CD4-positive, alpha-beta memory T cell (primary cell): ENCODE data around the gene DAAM1. TPM values are rescaled to one million over a fixed set of nuclear protein-coding genes. Genes with fewer than 3 reads are reported as not detected.

ENCODE experiments used
- CTCF ChIA-PET: fragments of 350-600 bp; sonication (Branson Sonifier 250); formaldehyde crosslinking; loops from one replicate; lab custom pipeline; 2021; ENCODE audit warnings: inconsistent platforms; ENCODE audit not compliant: partially characterized antibody; lab: Charles Lee
- POLR2A ChIA-PET: fragments of 350-600 bp; sonication (Branson Sonifier 250); formaldehyde crosslinking; loops from one replicate; lab custom pipeline; 2021; ENCODE audit not compliant: partially characterized antibody; lab: Charles Lee
- DNase-seq, 5 donors: peaks; one replicate each; pipeline versions ENCODE4 v3.0.0 to v3.0.0-alpha.2; 2020 to 2022; ENCODE audit warnings: mixed read lengths in 1 of 5
- H3K27ac ChIP-seq: one replicate; pipeline ENCODE4 v1.7.0; 2013; ENCODE audit warnings: low read depth, low read length
- H3K27me3 ChIP-seq: 2 replicates; pipeline ENCODE4 v1.7.0; 2013; ENCODE audit warnings: mild to moderate bottlenecking, low read length, moderate library complexity; ENCODE audit not compliant: insufficient read depth
- H3K36me3 ChIP-seq: 2 replicates; pipeline ENCODE4 v1.7.0; 2013; ENCODE audit warnings: mild to moderate bottlenecking, low read length, moderate library complexity; ENCODE audit not compliant: insufficient read depth
- H3K4me1 ChIP-seq: 2 replicates; pipeline ENCODE4 v1.7.0; 2013; ENCODE audit warnings: mild to moderate bottlenecking, low read length, moderate library complexity; ENCODE audit not compliant: insufficient read depth
- H3K4me3 ChIP-seq, 2 donors: one replicate each; pipeline ENCODE4 v1.7.0; 2013; ENCODE audit warnings: low read length in 2 of 2, mild to moderate bottlenecking in 1 of 2
- H3K9me3 ChIP-seq, 2 donors: one replicate each; pipeline ENCODE4 v1.7.0; 2013; ENCODE audit warnings: low read length in 2 of 2, control low read depth in 1 of 2; ENCODE audit not compliant: control insufficient read depth in 1 of 2
- H3K27ac Mint-ChIP-seq, 7 donors: one replicate each; pipeline ENCODE4 v1.8.0; 2020 to 2021; ENCODE audit warnings: mixed read lengths in 7 of 7, mild to moderate bottlenecking in 6 of 7, inconsistent platforms in 3 of 7, moderate library complexity in 3 of 7
- H3K27me3 Mint-ChIP-seq, 2 donors: one replicate each; pipeline ENCODE4 v1.8.0; 2020 to 2021; ENCODE audit warnings: mixed read lengths in 2 of 2
- H3K36me3 Mint-ChIP-seq, 2 donors: one replicate each; pipeline ENCODE4 v1.8.0; 2020 to 2021; ENCODE audit warnings: mixed read lengths in 2 of 2, inconsistent platforms in 1 of 2, mild to moderate bottlenecking in 1 of 2
- H3K4me1 Mint-ChIP-seq, 4 donors: one replicate each; pipeline ENCODE4 v1.8.0; 2020 to 2021; ENCODE audit warnings: mixed read lengths in 4 of 4, mild to moderate bottlenecking in 1 of 4
- H3K4me3 Mint-ChIP-seq, 8 donors: one replicate each; pipeline ENCODE4 v1.8.0; 2020 to 2021; ENCODE audit warnings: mixed read lengths in 8 of 8, mild to moderate bottlenecking in 7 of 8, moderate library complexity in 6 of 8, inconsistent platforms in 3 of 8
- H3K9me3 Mint-ChIP-seq, 8 donors: one replicate each; pipeline ENCODE4 v1.8.0; 2020 to 2021; ENCODE audit warnings: mixed read lengths in 8 of 8, mild to moderate bottlenecking in 5 of 8, inconsistent platforms in 3 of 8, moderate library complexity in 1 of 8
- intact Hi-C: fragments of 100-400 bp; cut with micrococcal nuclease; formaldehyde crosslinking; loops from one replicate; pipeline ENCODE4 v1.15.1; 2023
- polyA plus RNA-seq, 2 donors: library from polyadenylated mRNA; unstranded; fragments of 300-500 nt; fragmentation: Illumina TruSeq; gene quantifications; one replicate each; pipeline ENCODE4 v1.2.3, GENCODE V29; 2021
- total RNA-seq, 2 experiments: library from RNA; stranded (reverse); gene quantifications; one replicate each; pipeline ENCODE4 v1.2.3, GENCODE V29; 2021

The DAAM1 gene
- total and polyA plus RNA-seq, 4 experiments from 2014 or later: 5.4 to 25.6 (median 20.0) TPM

DNA sequence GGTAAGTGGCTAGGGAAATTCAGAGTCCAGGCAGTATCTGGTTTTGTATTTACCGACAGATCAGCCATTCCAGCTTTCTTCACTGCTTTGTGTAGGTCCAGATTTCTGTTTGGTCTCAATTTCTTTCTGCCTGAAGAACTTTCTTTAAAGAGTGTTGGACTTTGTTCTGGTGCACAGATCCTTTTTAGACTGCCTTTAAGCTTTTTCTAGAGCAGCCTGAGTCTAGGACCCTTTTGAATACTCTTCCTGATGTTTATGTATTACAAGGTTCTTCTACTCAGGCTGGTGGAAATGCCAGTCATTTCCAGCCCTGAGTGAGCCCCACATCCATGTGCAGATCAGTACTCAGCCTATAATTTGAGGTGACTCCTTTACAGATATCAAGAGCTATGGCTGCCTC lies 54.7 kb downstream of the DAAM1 start:
- Histone ChIP-seq H3K27me3 (no peaks in the 10 kb centered on the region), H3K4me1 (no peaks in the 10 kb centered on the region), H3K36me3 (no peaks in the 10 kb centered on the region), H3K4me3 (no peak overlapping the region), H3K27ac (no peak overlapping the region), H3K9me3 (no peaks in the 10 kb centered on the region)
- Mint-ChIP-seq H3K4me3 (no peak overlapping the region), H3K27me3 (no peaks in the 10 kb centered on the region), H3K4me1 (peaks cover 7 to 21% (median 12%) of the 10 kb centered on the region in 4 donors), H3K27ac (no peak overlapping the region), H3K9me3 (no peaks in the 10 kb centered on the region), H3K36me3 (peaks cover 0 to 15% of the 10 kb centered on the region in 2 donors)
- intact Hi-C loops: no loop called here
- ChIA-PET CTCF (no interaction called here), POLR2A (no interaction called here)
- no peak for DNase-seq

DNA sequence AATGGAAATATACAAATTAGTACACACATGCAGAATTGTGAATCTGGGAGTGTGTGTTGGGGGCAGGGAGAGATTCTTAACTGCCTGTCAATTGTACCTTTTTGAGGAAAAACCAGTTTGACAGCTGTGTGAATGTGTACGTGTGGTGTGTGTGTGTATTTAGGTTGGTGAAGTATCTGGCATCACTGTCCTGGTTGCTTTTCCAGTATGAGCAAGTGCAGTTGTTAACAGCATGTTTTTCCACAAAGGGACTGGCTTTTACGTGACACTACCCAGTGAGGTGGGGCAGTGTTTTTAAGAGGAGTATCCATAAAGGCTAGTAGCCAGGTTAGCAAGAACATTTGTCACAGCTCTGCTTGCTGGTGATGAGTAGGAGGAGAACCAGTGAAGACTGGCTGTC lies 56.1 kb downstream of the DAAM1 start:
- ChIA-PET CTCF (no interaction called here), POLR2A (no interaction called here)
- H3K4me3 Mint-ChIP-seq: no peak overlapping the region
- H3K9me3 Mint-ChIP-seq: no peaks in the 10 kb centered on the region
- no peaks in the 10 kb centered on the region for H3K9me3 ChIP-seq
- no peaks in the 10 kb centered on the region for H3K27me3 Mint-ChIP-seq
- peak overlapping the region in 1 of 7 donors; percentile 1 for H3K27ac Mint-ChIP-seq
- H3K4me1 ChIP-seq: no peaks in the 10 kb centered on the region
- H3K4me1 Mint-ChIP-seq: peaks cover 7 to 17% (median 13%) of the 10 kb centered on the region in 4 donors
- DNase-seq: no peak
- H3K36me3 Mint-ChIP-seq: peaks cover 2 to 15% of the 10 kb centered on the region in 2 donors
- H3K27me3 ChIP-seq: no peaks in the 10 kb centered on the region
- intact Hi-C loops: no loop called here
- no peak overlapping the region for H3K27ac ChIP-seq
- no peak overlapping the region for H3K4me3 ChIP-seq
- H3K36me3 ChIP-seq: no peaks in the 10 kb centered on the region

DNA sequence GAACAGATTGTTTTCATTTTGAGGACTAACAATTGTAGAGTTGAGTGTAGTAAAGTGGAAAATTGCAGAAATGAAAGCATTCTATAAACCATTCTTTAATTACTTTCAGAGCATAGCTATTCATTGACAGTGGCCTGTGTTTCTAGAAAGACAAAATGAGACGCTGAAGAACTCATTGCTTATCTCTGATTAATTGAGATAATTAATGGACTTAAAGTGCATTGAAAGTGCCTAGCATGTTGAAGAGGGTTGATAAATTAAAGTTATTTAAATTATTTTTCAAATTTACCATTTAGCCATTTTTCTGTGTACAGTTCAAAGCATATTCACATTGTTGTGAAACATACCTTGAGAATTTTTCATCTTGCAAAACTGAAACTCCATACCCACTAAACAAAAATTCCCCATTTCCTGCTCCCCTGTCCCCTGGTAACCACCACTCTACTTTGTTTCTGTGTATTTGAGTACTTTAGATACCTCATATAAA lies 57.4 kb downstream of the DAAM1 start:
- CTCF ChIA-PET: no interaction called here
- Mint-ChIP-seq H3K4me3 (no peak overlapping the region), H3K9me3 (no peaks in the 10 kb centered on the region), H3K27me3 (no peaks in the 10 kb centered on the region), H3K27ac (peak overlapping the region in 1 of 7 donors; percentile 33), H3K4me1 (peaks cover 7 to 17% (median 11%) of the 10 kb centered on the region in 4 donors), H3K36me3 (peaks cover 2 to 19% of the 10 kb centered on the region in 2 donors)
- H3K4me1 ChIP-seq: no peaks in the 10 kb centered on the region
- H3K36me3 ChIP-seq: no peaks in the 10 kb centered on the region
- H3K27me3 ChIP-seq: no peaks in the 10 kb centered on the region
- no peak overlapping the region for H3K4me3 ChIP-seq
- H3K27ac ChIP-seq: no peak overlapping the region
- DNase-seq: no peak
- no peaks in the 10 kb centered on the region for H3K9me3 ChIP-seq
- POLR2A ChIA-PET: no interaction called here
- intact Hi-C loops: no loop called here

DNA sequence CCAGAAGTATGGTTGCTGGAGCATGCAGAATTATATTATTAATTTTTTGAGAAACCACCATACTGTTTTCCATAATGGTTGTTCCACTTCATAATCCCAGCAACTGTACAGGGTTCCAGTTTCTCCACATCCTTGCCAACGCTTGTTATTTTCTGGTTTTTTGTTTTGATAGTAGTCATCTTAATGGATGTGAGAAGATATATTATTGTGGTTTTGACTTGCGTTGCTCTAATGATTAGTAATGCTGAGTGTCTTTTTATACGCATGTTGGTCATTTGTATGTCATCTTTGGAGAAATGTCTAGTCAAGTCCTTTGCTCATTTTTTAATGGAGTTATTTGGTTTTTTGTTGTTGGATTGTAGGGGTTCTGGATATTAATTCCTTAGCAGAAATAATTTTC lies 58.1 kb downstream of the DAAM1 start:
- Mint-ChIP-seq H3K27me3 (no peaks in the 10 kb centered on the region), H3K4me3 (no peak overlapping the region), H3K4me1 (peaks cover 7 to 17% (median 11%) of the 10 kb centered on the region in 4 donors), H3K27ac (no peak overlapping the region), H3K36me3 (peaks cover 2 to 24% of the 10 kb centered on the region in 2 donors), H3K9me3 (no peaks in the 10 kb centered on the region)
- POLR2A ChIA-PET: no interaction called here
- no peaks in the 10 kb centered on the region for H3K9me3 ChIP-seq
- no peaks in the 10 kb centered on the region for H3K36me3 ChIP-seq
- H3K27ac ChIP-seq: no peak overlapping the region
- CTCF ChIA-PET: no interaction called here
- no peak for DNase-seq
- H3K4me3 ChIP-seq: no peak overlapping the region
- H3K27me3 ChIP-seq: no peaks in the 10 kb centered on the region
- intact Hi-C loops: no loop called here
- H3K4me1 ChIP-seq: no peaks in the 10 kb centered on the region

DNA sequence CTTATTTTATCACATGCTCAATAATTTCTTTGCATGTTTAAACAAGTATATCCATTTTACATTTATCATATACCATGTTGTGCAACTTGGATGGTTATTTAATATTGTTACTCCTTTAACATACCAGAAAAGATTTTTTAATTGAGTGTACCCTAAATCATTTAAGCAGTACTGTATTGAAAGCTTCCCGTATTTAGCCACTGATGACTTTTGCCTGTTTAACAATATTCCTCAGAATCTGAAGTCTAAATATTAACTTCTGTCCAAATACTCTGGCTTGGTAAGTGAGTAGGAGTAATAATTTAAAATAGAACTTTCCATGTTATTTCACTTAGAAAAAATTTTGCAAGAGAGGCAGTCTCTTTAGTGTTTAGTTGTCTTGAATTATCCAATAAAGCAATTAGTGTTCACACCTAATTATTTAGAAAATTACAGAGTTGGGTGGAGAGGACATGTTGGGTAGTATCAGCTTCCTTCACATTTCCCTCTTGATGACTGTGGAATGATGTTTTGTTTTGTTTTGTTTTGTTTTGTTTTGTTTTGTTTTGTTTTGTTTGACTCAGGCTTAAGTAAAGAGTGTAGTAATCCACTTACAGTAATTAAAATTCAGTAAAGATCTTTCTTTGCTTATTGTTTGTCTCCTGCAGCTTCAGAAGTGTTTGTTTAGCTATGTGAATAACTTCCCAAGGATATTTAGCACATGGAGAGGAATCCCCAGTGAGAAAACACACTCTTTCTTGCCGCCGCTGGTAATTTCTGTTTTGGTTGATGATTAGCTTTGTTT lies 59.5 kb downstream of the DAAM1 start:
- no peaks in the 10 kb centered on the region for H3K27me3 Mint-ChIP-seq
- Histone ChIP-seq H3K9me3 (no peaks in the 10 kb centered on the region), H3K27ac (no peak overlapping the region), H3K4me3 (no peak overlapping the region), H3K36me3 (no peaks in the 10 kb centered on the region), H3K4me1 (no peaks in the 10 kb centered on the region), H3K27me3 (no peaks in the 10 kb centered on the region)
- H3K4me1 Mint-ChIP-seq: peaks cover 9 to 17% (median 11%) of the 10 kb centered on the region in 4 donors
- peak overlapping the region in 1 of 7 donors; percentile 63 for H3K27ac Mint-ChIP-seq
- DNase-seq: no peak
- no peaks in the 10 kb centered on the region for H3K9me3 Mint-ChIP-seq
- POLR2A ChIA-PET: no interaction called here
- intact Hi-C loops: no loop called here
- H3K4me3 Mint-ChIP-seq: no peak overlapping the region
- CTCF ChIA-PET: no interaction called here
- peaks cover 2 to 26% of the 10 kb centered on the region in 2 donors for H3K36me3 Mint-ChIP-seq

DNA sequence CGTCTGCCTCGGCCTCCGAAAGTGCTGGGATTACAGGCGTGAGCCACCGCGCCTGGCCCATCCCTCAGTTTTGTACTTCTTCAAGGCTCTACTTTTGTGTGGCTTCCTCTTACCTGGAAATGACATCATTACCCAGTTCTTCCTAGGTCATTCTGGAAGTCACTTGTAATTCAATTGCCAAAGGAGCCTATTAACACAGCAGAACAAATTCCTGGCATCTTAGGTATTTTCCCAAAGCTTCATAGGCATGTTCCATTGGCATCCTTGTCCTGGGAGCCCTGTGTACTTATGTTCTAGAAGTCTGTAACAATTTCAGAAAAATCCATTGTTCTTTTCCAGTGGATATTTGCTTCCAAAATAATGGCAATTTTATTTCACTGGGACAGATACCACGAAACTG lies 60.6 kb downstream of the DAAM1 start:
- Histone ChIP-seq H3K27me3 (no peaks in the 10 kb centered on the region), H3K9me3 (no peaks in the 10 kb centered on the region), H3K27ac (no peak overlapping the region), H3K4me3 (no peak overlapping the region), H3K36me3 (no peaks in the 10 kb centered on the region), H3K4me1 (no peaks in the 10 kb centered on the region)
- no peak for DNase-seq
- Mint-ChIP-seq H3K36me3 (peaks cover 2 to 16% of the 10 kb centered on the region in 2 donors), H3K9me3 (no peaks in the 10 kb centered on the region), H3K27ac (no peak overlapping the region), H3K4me3 (no peak overlapping the region), H3K4me1 (peaks cover 9 to 15% (median 11%) of the 10 kb centered on the region in 4 donors), H3K27me3 (no peaks in the 10 kb centered on the region)
- CTCF ChIA-PET: no interaction called here
- POLR2A ChIA-PET: no interaction called here
- intact Hi-C loops: no loop called here

DNA sequence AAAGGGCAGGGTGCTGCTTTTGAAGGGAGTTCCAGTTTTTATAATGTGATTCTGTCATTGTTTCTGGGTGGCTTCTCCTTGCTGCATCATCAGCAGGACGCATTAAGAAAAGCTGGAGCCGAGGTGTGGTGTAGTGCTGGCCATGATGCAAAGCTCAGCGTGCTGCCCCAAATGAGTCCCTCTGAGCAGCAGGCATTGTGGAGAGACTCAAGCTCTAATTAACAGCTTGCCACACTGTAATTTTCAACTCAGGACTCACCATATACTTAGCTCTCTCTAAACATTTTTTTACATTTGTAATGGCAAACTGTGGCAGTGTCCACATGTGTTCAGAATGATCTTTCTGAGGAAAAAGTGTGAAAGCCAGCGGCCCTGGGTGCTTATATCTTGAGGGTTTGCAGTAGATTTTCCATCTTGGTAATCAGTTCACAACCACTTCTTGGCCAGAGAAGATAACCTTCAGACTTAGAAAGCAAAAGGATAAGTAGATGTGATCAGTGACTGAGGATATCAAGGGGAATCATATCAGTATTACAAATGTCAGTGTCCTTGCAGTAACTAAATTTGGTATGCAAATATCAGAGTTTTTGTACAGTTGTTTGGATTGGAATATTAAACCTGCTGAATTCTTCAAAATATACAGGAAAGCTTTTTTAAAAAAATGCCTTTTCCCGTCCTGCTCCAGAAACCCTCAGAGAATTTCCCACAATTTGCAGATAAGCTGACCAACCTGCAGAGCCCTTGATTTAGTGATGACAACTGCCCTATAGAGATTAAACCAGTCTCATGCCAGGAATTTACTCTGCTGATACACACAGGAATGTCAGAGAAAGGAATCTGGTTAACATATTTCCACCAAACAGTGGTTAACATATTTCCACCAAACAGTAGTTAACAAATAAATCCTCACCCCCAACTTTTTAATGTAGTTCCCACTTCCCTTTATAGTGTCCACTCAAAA lies 63.6 kb downstream of the DAAM1 start:
- CTCF ChIA-PET: no interaction called here
- Histone ChIP-seq H3K4me1 (no peaks in the 10 kb centered on the region), H3K9me3 (no peaks in the 10 kb centered on the region), H3K27me3 (no peaks in the 10 kb centered on the region), H3K36me3 (no peaks in the 10 kb centered on the region), H3K27ac (no peak overlapping the region), H3K4me3 (no peak overlapping the region)
- peaks cover 4 to 25% of the 10 kb centered on the region in 2 donors for H3K36me3 Mint-ChIP-seq
- DNase-seq: no peak
- no peaks in the 10 kb centered on the region for H3K27me3 Mint-ChIP-seq
- POLR2A ChIA-PET: no interaction called here
- H3K4me3 Mint-ChIP-seq: no peak overlapping the region
- peaks cover 0 to 5% (median 4%) of the 10 kb centered on the region in 4 donors for H3K4me1 Mint-ChIP-seq
- H3K9me3 Mint-ChIP-seq: no peaks in the 10 kb centered on the region
- H3K27ac Mint-ChIP-seq: no peak overlapping the region
- intact Hi-C loops: no loop called here
